Measurements from ENCODE around the gene MYL2.

DNA sequence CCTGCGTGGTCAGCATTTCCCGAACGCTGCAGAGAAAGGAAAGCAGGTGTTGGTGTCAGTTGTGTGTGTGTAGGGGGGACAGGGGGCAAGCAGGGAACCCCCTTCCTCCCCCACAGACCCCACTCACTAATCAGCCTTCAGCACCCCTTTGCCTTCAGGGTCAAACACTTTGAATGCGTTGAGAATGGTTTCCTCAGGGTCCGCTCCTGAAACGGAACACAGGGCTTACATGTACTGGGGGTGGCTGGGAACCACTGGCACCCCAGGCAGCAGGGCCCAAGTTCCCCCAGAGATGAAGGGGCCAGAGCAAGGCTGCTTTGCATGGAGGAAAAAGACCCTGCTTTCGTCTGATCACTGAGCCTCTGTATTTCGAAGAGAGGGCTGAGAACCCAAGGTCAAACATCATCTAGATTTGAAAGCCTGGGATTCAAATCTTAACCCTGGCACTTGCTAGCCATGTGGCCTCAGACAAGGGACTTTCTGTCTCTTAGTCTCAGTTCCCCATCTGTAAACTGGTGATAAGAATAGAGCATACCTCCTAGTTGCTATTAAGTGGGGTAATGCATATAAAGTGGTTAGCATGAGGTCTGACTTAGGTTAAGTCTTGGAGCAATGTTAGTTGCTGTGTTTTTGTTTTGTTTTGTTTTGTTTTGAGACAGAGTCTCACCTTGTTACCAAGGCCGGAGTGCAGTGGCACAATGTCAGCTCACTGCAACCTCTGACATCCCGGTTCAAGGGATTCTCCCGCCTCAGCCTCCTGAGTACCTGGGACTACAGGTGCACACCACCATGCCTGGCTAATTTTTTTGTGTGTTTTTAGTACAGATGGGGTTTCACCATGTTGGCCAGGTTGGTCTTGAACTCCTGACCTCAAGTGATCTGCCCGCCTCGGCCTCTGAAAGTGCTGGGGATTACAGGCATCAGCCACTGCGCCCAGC lies 7.0 kb downstream of the MYL2 start:
- TF ChIP-seq, protein P1, sequence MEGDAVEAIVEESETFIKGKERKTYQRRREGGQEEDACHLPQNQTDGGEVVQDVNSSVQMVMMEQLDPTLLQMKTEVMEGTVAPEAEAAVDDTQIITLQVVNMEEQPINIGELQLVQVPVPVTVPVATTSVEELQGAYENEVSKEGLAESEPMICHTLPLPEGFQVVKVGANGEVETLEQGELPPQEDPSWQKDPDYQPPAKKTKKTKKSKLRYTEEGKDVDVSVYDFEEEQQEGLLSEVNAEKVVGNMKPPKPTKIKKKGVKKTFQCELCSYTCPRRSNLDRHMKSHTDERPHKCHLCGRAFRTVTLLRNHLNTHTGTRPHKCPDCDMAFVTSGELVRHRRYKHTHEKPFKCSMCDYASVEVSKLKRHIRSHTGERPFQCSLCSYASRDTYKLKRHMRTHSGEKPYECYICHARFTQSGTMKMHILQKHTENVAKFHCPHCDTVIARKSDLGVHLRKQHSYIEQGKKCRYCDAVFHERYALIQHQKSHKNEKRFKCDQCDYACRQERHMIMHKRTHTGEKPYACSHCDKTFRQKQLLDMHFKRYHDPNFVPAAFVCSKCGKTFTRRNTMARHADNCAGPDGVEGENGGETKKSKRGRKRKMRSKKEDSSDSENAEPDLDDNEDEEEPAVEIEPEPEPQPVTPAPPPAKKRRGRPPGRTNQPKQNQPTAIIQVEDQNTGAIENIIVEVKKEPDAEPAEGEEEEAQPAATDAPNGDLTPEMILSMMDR (IDR thresholded peaks at IDR 0.05 in 2 of 3, conservative IDR thresholded peaks at IDR 0.05 in 1 of 3; ENCODE audit: insufficient read depth in 2 of 3, low read depth in 1 of 3, low read length in 3 of 3) = no peak
- TF ChIP-seq POLR2AphosphoS5 (IDR thresholded peaks at IDR 0.05; ENCODE audit: control insufficient read depth, insufficient read depth, low read depth, low read length) (no peak), ZNF253 (CRISPR knock-in tag; conservative IDR thresholded peaks at IDR 0.05) (no peak), REST (IDR thresholded peaks at IDR 0.05; ENCODE audit: borderline replicate concordance) (no peak), REST (CRISPR knock-in tag; IDR thresholded peaks at IDR 0.05; ENCODE audit: low read depth) (no peak), ZBTB17 (CRISPR knock-in tag; IDR thresholded peaks at IDR 0.05) (no peak), MYC (IDR thresholded peaks at IDR 0.05; ENCODE audit: low read depth, low read length) (no peak), MYC (CRISPR knock-in tag; IDR thresholded peaks at IDR 0.05; ENCODE audit: borderline replicate concordance, low read depth) (no peak), EZH2 (IDR thresholded peaks at IDR 0.05; ENCODE audit: borderline replicate concordance, low read depth, low read length) (no peak), ZNF354B (CRISPR knock-in tag; IDR thresholded peaks at IDR 0.05) (no peak)
- TF ChIP-seq, protein P2, sequence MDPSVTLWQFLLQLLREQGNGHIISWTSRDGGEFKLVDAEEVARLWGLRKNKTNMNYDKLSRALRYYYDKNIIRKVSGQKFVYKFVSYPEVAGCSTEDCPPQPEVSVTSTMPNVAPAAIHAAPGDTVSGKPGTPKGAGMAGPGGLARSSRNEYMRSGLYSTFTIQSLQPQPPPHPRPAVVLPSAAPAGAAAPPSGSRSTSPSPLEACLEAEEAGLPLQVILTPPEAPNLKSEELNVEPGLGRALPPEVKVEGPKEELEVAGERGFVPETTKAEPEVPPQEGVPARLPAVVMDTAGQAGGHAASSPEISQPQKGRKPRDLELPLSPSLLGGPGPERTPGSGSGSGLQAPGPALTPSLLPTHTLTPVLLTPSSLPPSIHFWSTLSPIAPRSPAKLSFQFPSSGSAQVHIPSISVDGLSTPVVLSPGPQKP (CRISPR knock-in tag; IDR thresholded peaks at IDR 0.05) = no peak
